NCI-H345 treated with DMSO at 0.1 percent for 48 hours (cell line): ENCODE results near the gene NEO1.
"Not testable (repeated sequence)": the region's sequence is repeated elsewhere in the genome, so short reads cannot be mapped to it uniquely, and the experiment has no call there.

Source experiments
- DNase-seq: peaks from one replicate; lab custom pipeline; 2025; ENCODE audit not compliant: unreplicated experiment; lab: John Stamatoyannopoulos, UW

The NEO1 gene

DNA sequence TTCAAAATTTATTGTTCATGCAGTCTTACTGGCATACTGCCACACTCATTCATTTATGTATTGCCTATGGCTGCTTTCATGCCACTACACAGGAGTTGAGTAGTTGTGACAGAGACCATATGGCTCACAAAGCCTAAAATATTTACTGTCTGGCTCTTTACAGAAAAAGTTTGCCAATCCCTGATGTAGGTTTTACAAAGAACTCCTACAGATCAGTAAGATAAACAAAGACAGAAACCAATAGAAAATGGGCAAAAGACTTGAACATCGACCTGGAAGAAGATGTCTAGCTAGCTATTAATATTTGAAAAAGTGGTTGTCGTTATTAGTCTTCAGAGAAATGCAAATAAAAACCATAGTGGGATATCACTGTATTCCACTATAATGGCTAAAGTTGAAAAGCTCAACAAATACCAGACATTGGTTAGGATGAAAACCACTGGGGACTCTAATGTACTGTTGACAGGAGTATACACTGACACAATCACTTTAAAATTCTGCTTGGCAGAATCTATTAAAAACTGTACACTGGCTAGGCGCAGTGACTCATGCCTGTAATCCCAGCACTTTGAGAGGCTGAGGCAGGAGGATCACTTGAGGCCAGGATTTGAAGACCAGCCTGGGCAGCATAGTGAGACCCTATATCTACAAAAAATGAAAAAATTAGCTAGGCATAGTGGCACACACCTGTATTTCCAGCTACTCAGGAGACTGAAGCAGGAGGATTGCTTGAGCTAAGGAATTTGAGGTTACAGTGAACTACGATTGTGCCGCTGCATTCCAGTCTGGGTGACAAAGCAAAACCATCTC, 87.7 kb downstream of the NEO1 start:
- no peak for DNase-seq

DNA sequence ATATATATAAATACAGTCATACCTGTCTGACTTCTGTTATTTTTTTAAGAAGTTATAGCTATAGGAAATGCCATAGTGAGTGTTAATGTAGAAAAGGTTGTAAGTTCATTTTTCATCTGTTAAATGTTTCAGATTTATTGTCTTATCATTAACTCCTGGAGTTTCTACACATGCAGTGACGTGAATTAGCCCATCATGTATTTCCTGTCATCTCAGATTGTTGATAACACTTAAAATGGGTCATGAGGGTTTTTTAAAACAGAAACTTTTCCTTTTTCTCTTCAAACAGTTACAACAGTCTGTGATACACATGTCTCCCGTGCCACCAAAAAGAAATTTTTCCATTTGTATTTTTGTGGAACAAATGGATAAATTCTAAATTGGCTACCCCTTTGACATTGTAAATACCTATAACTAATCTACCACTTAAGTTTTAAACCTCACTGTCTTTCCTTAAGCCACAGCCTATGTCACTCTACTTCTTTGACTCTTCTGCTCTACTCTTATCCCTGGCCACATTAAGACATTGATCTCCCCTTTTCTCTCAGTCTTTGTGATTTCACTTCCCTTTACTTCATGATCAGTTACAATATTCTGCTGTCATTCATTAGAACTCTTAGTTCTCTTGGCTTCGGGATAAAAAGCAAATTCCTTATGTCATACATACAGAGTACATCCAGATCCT, 89.1 kb downstream of the NEO1 start:
- DNase-seq: no peak

DNA sequence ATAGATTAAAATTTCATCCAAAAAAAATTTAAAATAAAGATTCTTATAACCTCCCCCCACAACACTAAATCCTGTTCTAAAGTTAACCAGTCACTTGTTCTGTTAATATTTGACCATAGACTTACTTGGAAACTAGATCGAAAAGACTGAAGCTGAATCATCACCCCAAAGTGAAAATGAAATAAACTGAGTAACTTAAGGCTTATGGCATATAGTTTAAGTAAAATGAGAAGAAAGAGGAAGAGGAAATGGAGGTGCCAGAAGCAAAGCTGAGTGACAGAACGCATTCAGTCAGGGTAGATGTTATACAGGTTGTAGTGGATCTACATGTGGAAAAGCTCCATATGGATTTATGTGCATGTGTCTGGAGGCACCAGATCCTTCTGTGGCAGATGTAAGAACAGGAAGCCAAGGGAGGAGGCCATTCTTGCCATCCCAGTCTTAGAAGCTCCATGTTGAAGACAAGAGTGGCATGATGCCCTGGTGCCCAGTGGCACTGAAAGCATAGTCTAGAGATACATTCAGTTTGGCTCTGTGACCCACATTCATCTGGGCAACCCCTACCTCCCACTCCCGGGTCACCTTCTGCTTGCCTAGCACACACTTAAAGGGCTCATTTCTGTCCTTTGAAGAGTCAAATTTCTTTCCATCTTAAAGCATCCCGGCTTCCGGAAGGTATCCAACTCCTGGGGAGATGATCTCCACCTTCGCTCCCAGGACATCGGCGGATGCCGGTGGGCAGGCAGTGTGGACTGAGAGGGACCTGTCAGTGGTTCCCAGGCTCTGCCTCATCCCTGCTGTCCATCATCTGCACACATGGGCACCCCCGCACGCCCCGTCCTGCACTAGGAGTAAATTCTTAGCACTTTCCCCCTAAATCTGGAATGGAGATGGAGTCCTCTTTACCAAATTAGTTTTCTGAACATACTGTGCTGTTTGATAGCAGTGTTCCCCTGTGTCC, 90.8 kb downstream of the NEO1 start:
- DNase-seq: no peak

DNA sequence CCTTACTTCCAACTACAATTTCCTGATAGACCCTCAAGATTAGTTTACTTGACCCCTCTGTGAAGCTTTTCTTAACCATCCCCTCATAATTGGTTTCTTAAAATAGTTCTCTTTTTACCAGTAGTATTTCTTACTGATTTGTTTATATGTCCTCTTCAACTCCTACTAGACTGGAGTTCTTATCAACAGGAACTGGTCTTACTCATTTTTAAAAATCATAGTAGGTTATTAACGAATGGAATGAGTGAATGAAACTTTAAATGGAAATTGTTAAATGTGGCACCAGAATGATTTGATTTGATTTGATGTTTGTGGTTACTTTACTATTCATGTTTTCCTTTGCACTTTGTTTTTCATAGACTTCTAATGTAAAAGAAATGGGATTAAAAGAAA, 91.5 kb downstream of the NEO1 start:
- DNase-seq: no peak

DNA sequence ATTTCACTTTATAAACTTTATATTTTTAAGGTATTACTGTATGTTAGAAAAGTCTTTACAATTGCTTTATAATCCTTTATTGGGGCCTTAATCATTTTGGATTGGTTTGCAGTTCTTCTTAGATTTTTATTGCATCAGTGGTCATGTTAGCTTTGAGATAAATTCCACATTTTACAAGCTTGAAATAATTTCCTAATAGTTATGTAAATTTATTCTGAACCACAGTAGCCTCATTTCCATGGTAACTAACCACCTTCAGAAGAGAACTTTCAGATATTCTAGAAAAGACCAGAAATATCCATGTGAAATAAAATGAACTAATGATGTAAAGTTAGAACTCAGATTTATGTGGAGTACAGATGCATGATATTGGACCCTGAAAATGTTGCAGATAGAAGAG, 94.2 kb downstream of the NEO1 start:
- no peak for DNase-seq

DNA sequence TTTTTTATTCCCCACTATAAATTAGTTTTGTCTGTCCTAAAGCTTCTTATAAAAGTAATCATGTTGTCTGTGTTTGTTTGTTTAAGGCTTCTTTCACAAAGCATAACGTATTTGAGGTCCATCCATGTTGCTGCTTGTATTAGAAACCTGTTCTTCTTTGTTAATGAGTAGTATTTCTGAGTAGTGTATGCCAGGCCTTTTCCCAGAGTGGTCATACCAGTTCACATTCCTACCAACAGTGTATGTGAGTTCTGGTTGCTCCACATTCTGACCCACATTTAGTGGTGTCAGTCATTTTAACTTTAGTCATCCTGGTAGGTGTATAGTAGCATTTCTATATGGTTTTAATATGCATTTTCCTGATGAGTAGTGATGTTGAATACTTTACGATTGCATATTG, 98.6 kb downstream of the NEO1 start:
- no peak for DNase-seq

DNA sequence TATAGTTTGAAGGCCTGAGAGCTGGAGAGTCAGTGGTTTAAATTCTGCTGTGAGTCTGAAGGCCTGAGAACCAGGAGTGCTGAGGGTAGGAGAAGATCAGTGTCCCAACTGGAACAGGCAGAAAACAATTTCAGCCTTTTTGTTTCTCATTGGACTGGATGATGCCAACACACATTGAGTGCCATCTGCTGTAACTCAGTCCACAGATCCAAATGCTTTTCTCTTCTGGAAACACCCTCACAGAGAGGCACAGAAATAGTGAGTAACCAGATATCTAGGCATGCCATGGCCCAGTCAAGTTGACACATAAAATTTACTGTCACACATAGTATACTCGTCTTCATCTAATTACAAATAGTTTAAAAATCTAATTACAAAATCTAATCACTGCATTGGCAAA, 100.8 kb downstream of the NEO1 start:
- DNase-seq: no peak

DNA sequence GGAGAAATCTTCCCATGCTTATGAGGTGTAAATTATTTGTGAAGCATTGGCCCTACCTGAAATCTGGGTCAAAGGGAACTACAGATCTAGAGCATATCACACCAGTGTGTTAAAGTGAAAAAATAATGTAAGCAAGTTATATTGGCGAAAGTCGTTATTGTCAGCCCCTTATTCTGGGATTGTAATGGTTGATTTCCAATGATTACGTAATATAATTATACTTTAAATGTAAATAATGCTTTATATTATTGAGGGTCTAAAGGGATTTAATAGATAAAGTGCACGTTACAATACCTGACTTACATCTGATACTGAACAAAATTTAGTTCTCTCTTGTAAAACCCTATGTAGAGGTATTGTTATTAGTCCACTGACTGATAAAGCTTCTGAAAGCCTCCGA, 101.2 kb downstream of the NEO1 start:
- no peak for DNase-seq

DNA sequence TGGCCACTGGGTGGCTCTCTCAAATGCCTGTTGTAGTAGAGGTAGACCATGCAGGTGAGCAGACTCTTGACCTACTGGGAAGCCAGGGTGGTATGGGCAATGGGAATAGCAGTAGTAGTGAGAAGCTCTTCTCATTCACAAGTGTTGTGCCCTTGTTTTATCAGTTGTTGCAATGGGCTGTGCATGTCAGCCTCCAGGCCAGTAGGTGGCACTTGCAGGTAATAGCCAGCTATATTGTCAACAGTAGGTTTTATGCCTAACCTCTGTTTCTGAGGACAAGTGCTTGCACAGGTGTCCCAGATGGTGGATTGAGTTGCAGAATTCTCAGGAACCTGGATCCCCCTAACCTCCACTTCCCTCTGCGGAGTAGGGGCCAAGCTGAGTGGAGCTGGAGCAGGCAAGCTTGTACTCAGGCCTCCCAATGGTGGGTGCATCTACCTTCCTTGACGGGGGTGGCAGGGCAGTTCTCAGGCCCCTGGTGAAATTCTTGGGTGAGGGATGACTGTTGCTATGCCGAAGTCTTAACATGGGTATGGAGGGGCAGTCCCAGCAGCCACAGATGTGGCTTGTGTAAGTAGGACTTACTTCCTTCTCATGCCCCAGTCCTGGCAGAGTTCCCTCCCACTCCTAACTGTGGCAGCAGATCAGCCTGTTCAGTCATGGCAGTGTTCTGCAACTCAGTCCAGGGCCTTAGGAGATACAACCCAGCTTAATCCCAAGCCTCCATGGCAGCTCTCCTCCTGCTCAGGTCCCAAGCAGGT, 104.3 kb downstream of the NEO1 start:
- DNase-seq: no peak

DNA sequence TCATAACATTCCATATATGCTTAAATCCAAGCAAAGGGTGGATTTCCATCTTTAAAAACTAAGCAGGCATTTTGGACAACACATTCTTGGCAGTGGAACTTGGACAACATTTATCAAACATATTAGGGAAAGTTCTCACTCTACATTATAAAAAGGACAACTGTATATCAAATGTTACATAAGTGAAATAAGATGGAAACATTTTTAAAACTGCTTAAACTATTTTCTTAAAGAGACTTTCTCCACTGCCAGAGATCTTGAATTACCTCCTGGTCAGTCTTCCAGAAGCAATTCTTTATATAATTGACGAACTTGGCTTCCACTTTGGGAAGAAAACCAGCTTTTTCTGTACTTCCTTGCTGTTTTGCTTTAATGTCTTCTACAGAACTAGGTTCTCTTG, 109.3 kb downstream of the NEO1 start:
- DNase-seq: no peak

DNA sequence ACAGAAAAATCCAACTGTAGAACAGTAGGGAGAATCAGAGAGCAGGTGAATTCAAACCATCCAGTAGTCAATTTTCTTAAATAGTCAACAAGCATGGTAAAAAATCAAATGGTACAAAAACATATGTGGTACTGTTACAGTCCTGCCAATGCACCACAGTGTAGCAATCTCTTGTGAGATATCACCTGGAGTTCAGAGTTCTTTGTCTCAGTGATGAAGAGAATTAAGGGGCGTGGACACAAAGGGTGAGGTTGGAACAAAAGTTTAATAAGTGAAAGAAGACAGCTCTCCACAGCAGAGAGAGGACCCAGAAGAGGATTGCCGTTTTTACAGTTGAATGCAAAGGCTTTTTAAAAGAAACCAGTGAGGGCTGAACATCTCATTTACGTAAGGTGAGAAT, 113.2 kb downstream of the NEO1 start:
- DNase-seq: no peak

DNA sequence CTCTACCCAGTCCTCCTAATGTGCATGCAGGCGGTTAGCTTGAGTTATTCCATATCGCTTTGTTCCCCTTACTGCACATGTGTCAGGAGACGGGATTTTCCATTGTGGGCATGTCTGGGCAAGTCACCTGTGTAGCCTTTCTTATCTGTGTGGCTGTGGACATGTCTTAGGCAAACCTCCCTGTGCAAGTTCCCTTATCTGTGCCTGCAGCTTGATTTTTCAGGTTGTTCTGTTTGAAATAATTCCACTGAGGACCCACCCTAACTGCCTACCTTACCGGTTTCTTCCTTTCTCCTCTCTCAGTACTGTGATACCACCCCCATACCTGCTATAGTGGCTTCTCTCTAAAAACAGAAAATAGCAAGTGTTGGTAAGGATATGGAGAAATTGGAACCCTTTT, 113.6 kb downstream of the NEO1 start:
- no peak for DNase-seq

DNA sequence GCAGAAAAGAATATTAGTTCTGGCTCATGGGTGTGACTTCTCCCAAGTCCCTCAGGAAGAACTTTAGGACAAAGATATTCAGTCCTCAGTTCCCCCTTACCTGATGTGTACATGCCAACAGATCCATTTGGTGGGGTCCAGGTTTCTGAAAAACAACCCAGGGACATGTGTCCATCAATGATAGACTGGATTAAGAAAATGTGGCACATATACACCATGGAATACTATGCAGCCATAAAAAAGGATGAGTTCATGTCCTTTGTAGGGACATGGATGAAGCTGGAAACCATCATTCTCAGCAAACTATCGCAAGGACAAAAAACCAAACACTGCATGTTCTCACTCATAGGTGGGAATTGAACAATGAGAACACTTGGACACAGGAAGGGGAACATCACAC, 114.4 kb downstream of the NEO1 start:
- not testable (repeated sequence) for DNase-seq

DNA sequence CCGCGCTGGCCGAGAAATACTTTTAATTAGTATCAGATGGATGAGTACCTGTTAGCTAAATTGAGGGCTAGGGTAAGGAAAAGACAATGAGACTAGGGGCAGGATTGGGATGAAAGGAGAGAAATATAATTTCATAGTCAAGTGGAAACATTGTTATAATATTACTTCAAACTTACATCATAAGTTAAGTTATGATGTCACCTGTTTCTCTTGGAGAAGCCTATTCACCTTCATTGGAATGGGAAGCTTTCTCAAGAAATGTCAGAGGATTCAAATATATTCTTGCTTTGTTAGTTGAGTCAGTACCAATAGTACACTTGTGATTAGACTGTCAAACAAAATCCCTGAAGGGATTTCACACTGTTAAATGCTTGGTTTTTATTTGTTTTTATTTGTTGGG, 116.2 kb downstream of the NEO1 start:
- no peak for DNase-seq

DNA sequence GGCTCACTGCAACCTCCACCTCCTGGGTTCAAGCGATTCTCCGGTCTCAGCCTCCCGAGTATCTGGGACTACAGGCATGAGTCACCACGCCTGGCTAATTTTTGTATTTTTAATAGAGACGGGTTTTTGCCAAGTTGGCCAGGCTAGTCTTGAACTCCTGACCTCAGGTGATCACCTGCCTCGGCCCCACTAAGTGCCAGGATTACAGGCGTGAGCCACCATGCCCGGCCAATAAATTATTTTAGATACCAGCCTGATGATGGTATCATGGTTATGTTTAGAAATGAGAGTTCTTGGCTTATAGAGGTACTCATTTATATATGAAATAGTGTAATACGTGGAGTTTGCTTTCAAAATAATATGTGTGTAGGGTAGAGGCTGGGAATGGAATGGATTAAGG, 119.4 kb downstream of the NEO1 start:
- no peak for DNase-seq

DNA sequence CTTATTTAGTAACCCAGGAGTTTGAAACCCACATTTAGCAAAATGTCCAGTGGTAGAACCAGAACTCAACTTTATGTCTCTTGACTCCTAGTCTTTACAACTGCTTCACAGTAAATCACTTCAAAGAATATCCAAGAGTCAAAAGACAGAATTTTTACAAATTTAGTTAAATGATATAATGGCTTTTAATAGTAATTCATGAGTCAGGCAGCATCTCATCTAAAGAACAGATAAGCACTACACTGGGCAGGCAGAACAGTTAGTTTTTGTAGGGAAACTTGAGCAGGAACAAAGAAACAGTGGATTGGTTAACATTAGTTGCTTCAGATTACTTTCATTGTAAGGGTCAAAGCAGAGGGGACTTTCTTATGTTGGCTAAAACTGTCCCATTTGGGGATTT, 120.2 kb downstream of the NEO1 start:
- DNase-seq: no peak

DNA sequence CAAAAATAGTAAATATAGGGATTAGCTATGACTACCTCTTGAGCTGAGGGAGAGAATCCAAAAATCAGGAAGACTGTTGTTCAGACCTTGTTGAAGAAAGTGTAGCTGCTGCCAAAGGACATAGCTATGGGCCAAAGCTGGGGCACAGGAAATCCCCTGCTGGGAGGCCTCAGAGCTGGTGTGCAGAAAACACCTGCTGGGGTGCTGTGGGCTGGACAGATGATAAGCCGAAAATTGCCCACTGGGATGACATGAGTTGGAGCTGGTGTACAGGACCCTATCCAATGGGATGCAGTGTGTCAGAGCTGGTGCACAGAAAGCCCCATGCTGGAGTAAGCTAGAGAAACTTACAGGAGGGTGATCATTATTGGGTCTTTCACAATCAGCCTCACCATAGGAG, 121.9 kb downstream of the NEO1 start:
- no peak for DNase-seq

DNA sequence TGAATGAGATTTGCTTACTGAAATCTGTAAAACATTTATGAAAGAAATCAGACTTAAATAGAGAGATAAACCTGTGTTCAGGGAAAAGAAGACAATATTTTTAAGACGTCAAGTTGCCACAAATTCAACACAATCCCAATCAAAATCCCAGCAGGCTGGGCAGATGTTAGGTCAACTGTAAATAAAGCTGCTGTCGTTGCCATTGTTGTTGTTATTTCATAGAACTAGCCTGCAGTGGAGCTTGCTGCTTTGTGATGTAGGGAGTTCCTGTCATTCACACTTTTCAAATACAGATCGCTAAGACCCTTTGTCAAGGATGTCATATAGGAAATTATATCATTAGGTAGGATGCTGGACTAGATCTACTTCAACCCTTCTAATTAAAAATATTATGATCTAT, 123.1 kb downstream of the NEO1 start:
- DNase-seq: no peak

DNA sequence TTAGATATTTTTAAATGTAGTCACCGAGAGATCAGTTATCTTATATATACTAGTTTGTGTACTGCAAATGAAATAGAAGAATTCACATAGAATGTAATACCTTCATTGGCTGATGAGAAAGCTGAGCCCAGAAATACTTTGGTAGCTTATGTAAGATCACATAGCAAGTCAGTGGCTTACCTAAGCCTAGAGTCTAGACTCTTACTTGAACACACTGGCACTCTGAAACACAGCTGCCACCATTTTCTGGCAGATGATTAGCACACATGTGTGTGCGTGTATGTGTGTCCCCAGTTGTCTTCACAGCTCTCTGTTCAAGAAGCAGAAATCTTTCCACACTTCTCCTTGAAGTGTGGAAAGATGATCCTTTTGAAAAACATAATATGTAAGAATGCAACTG, 124.3 kb downstream of the NEO1 start:
- no peak for DNase-seq

DNA sequence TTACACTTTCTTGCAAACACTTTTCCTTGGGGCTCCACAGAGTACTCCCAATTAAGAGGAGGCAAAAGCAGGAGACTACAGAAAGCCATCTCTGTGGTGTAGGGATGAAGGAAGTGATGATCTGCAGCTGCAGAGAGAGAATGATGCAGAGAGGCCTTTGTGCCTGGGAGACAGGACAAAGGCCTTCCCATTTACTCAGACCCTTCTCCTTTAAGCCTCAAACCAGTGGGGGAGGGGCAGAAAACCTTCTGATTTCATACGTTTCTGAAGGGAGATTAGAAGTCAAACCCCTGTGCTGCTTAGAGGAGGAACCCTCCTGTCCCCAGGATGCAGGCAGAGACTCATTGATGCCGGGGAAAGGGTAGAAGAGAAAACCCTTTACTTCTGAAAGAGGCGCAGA, 130.8 kb downstream of the NEO1 start:
- no peak for DNase-seq

DNA sequence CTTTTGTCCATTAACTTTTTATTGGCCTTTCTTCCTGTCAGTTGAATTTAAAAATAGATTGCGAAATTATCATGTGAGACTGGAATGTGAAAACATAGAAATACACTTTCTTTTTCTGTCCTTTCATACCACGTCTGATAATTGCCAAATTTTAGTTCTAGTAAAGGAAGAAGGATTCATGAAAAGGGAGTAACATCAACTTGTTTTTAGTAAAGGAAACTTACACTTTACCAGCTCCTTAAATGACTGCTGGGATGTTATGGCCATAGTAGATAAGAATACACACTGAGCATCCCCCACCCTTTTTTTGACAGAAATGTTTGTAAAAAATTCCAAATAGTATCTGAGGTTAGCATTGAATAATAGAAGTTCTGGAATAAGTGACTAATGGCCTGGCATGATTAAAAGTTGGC, 137.9 kb downstream of the NEO1 start:
- DNase-seq: no peak
